Measurements from ENCODE around the gene EDNRA. TPM values are rescaled to one million over a fixed set of nuclear protein-coding genes. Genes with fewer than 3 reads are reported as not detected.

Gene EDNRA
- total RNA-seq, 1 donor from 2014 or later, result 41.5 TPM

- TF ChIP-seq CTCF (IDR thresholded peaks at IDR 0.05), result no peak
- no peak for TF ChIP-seq POLR2AphosphoS5 (IDR thresholded peaks at IDR 0.05; ENCODE audit: insufficient read depth in 1 of 2, low read depth in 1 of 2)
- no peak for TF ChIP-seq POLR2A (IDR thresholded peaks at IDR 0.05)
- DNase-seq (ENCODE audit: extremely low spot score in 2 of 2), result no peak
These were observed 37.2 kb downstream of the EDNRA start for GRCh38 chr4:147518086-147518485.

GRCh38 chr4:147518846-147519767 lies 38.2 kb downstream of the EDNRA start:
- H3K9me3 ChIP-seq, result no peaks in the 10 kb centered on the region
- peak overlapping the region; percentile 40 for H3K27ac ChIP-seq
- H3K36me3 ChIP-seq, result no peaks in the 10 kb centered on the region
- no peaks in the 10 kb centered on the region for H3K27me3 ChIP-seq
- no peak overlapping the region for H3K4me3 ChIP-seq
- TF ChIP-seq POLR2AphosphoS5 (IDR thresholded peaks at IDR 0.05; ENCODE audit: insufficient read depth in 1 of 2, low read depth in 1 of 2), result peak in 1 of 2 donors; percentile 32
- peak; percentile 3 to 67 (median 55) for TF ChIP-seq CTCF (IDR thresholded peaks at IDR 0.05)
- TF ChIP-seq POLR2A (IDR thresholded peaks at IDR 0.05), result no peak
- intact Hi-C loops (cut with DNase I), result no loop called here
- DNase-seq (ENCODE audit: extremely low spot score in 2 of 2), result no peak
- peaks cover 28% of the 10 kb centered on the region for H3K4me1 ChIP-seq

More at GRCh38 chr4:147518086-147518485, 37.2 kb downstream of the EDNRA start:
- no peaks in the 10 kb centered on the region for H3K27me3 ChIP-seq
- H3K27ac ChIP-seq, result peak overlapping the region; percentile 40
- peaks cover 21% of the 10 kb centered on the region for H3K4me1 ChIP-seq
- intact Hi-C loops (cut with DNase I), result no loop called here
- H3K36me3 ChIP-seq, result no peaks in the 10 kb centered on the region
- no peaks in the 10 kb centered on the region for H3K9me3 ChIP-seq
- no peak overlapping the region for H3K4me3 ChIP-seq

- no peak for DNase-seq (ENCODE audit: extremely low spot score in 2 of 2)
- peak overlapping the region; percentile 56 for H3K27ac ChIP-seq
- H3K36me3 ChIP-seq, result no peaks in the 10 kb centered on the region
- intact Hi-C loops (cut with DNase I), result no loop called here
- H3K4me1 ChIP-seq, result peaks cover 25% of the 10 kb centered on the region
- H3K27me3 ChIP-seq, result no peaks in the 10 kb centered on the region
- H3K9me3 ChIP-seq, result no peaks in the 10 kb centered on the region
- H3K4me3 ChIP-seq, result no peak overlapping the region
- TF ChIP-seq POLR2A (IDR thresholded peaks at IDR 0.05) (no peak), CTCF (IDR thresholded peaks at IDR 0.05) (no peak), POLR2AphosphoS5 (IDR thresholded peaks at IDR 0.05; ENCODE audit: insufficient read depth in 1 of 2, low read depth in 1 of 2) (no peak)
These were observed 43.7 kb downstream of the EDNRA start for GRCh38 chr4:147524601-147525000.

GRCh38 chr4:147525494-147526271 lies 44.8 kb downstream of the EDNRA start:
- Histone ChIP-seq H3K27me3 (no peaks in the 10 kb centered on the region), H3K4me3 (no peak overlapping the region), H3K36me3 (no peaks in the 10 kb centered on the region), H3K27ac (peak overlapping the region; percentile 56), H3K4me1 (peaks cover 25% of the 10 kb centered on the region), H3K9me3 (no peaks in the 10 kb centered on the region)
- DNase-seq (ENCODE audit: extremely low spot score in 2 of 2), result no peak
- TF ChIP-seq CTCF (IDR thresholded peaks at IDR 0.05) (no peak), POLR2AphosphoS5 (IDR thresholded peaks at IDR 0.05; ENCODE audit: insufficient read depth in 1 of 2, low read depth in 1 of 2) (no peak), POLR2A (IDR thresholded peaks at IDR 0.05) (no peak)
- intact Hi-C loops (cut with DNase I), result no loop called here
